Ramos (cell line): Measurements from ENCODE around the gene ADD2.
"Not testable (repeated sequence)": the region's sequence is repeated elsewhere in the genome, so short reads cannot be mapped to it uniquely, and the experiment has no call there.

ENCODE experiments used
- in situ Hi-C: fragments of 300-500 bp; cut with MboI; formaldehyde crosslinking; loops from one replicate; pipeline ENCODE4 v1.14.3; 2022; ENCODE audit warnings: low sequenced_read_pairs; ENCODE audit not compliant: unreplicated experiment

Gene ADD2

DNA sequence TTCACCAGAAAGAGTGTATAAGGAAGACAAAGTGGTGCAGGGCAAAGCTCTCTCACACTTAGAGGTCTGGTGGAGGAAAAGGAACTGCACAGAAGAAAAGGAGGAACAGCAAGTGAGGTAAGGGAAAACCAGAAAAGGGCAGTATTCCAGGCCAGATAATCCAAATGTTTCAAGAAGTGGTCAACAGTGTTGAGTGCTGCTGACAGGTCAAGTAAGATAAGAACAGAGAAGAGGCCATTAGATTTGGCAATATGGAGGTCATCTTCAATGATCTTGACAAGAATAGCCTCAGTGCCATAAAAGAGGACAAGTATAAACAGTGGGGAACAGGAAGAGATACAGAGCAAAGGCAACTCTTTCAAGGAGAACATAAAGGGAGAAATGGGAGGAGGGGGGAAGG is 15.0 kb downstream of the ADD2 start:
- in situ Hi-C loops: no loop called here

DNA sequence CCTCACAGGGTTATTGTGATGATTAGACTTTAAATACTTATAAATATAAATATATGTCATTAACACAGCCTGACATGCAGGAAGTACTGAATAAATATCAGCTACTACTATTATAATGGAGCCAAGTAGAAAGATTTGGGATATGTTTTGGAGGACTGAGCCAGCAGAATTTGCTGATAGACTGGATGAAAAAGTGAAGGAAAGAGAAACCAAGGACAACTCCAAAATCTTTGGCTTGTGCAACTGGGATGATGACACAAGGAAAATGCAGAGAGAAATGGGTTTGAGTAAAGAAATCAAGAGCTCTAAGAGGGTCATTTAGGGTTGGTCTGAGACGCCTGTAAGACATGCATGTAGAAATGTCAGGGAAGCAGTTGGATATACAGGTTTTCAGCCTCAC is 15.6 kb downstream of the ADD2 start:
- in situ Hi-C loops: no loop called here

DNA sequence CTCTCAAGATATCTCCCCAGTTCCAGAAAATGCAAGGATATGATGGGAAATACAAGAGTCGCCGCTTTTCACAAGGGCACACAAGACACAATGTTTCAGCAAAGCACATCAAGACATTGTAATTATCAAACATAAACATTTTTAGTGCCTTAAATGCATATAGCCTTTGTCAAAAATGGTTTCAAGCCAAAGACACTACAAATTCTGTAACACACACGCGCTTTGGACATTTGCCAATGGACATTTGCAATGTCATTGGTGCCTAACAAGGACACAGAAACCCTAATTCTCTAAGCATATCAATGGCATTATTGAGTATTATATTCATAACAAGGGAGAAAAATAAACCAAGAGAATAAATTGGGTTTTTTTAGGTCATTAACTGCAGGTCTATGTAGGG is 16.1 kb downstream of the ADD2 start:
- in situ Hi-C loops: no loop called here

DNA sequence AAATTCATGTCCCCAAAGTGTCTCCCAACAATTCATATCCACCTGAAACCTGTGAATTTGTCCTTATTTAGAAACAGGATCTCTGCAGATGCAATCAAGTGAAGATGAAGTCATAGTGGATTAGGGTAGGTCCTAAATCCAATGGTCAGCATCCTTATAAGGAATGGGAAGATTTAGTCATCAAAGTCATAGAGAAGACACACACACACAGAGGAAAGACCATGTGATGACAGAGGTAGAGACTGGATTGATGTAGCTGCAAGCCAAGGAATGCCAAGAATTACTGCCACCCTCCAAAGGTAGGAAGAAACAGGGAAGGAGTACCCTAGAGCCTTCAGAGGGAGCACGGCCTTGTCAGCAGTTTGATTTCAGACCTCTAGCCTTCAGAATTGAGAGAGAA is 17.7 kb downstream of the ADD2 start:
- in situ Hi-C loops: no loop called here

DNA sequence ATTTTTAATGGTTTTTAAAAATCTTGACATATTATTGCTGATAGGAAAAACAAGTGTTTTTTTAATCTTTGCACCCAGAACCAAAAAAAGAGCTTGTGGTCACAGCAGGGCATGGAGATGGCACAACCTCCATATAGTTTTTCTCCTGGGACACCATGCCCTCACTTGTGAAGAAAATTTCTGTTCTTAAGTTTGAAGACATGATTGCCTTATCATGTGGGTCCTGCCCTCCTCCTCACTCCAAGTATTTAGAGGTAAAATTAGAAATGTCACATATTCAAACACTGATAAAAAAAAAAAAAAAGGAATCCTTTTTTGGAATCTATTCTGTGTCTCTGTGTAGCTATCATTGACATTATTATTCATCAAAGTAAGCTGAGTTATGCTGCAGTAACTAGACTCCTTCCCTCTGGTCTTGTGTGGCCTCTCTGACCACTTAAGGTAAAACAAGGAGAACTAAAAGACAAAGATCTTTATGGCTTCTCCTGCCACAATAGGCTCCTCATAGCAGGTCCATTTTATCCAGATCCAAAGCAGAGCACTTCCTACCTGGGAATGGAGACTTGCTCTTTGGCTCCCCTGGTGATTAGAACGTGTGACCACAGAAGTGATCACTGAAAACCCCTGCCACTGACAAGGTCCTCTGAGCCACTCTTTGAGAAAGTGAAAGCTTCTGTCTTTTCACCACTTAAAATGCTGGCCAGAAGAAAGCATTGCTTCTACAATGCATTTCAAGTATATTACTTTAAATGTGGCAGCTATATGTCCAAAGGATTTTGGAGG is 19.8 kb downstream of the ADD2 start:
- in situ Hi-C loops: no loop called here

DNA sequence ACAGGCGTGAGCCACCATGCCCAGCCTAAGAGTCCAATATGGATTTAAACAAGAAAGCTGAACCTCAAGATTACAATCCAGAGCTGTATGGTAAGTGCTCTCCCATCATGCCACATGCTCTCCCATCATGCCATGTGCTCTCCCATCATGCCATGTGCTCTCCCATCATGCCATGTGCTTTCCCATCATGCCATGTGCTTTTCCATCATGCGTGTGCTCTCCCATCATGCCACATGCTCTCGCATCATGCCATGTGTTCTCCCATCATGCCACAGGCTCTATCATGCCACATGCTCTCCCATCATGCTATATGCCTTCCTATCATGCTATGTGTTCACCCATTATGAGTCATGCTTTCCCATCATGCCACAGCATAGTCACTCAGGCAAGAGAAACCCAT is 20.7 kb downstream of the ADD2 start:
- in situ Hi-C loops: no loop called here

DNA sequence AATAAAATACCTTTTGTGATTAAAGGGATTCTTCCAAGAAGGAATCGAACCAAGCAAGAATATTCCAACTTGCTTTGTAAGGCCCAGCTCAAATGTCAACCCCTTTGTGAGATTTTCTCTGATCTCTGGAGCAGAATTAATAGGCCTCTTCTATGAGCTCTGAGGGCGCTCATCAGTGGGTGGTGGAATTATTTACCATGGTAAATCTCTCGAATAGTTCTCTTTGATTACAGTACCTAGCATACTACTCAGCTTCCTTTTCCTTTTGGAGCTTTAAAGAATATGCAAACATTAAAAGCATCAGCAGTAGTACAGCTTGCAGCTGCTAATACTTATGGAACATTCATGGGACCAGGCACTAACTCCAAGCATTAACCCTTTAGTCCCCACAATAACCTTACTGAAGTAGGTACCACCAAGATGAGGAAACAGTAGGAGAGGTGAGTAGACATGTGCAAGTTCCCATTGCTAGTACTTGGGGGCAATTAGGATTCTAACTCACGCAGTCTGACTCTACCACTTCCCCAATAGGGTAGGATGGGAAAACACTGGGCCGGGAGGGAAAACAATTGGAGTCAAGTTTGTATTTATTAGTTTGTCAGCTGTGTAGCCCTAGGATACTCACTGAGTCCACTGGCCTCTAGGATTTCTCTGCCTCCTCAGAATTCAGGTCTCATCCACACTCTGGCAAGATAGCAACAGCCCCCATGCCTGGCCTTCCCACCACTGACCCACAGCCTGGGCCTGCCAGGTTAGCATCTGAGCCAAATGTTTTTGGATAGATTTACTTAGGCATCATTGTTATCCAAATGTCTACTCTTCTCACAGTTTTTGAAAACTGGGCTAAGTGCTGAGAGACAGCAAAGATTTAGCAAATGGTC is 21.7 kb downstream of the ADD2 start:
- in situ Hi-C loops: no loop called here

DNA sequence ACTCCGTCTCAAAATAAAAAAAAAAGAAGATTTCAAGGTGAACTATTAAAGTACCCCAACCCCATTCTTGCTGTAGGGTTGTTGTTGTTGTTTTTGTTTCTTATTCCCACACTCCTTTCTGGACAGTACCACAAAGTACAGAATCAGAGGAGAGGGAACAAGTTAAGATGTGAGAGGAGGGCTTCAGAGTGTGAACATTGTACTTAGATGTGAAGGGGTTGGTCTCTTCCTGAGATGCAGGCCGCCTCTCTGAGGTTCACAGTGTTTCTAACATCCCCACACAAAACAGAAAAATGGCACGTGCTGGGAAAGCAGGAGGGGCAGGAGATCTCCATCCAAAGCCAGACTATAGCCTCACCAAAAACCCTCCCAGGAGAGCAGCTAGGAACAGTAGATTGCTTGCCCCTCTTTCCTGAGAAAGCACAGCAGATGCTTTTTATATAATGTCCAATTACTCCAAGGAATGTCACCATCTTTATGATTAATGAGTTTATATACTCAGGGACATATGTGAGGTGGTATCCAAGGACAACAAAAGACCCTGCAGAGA is 22.6 kb downstream of the ADD2 start:
- in situ Hi-C loops: no loop called here

DNA sequence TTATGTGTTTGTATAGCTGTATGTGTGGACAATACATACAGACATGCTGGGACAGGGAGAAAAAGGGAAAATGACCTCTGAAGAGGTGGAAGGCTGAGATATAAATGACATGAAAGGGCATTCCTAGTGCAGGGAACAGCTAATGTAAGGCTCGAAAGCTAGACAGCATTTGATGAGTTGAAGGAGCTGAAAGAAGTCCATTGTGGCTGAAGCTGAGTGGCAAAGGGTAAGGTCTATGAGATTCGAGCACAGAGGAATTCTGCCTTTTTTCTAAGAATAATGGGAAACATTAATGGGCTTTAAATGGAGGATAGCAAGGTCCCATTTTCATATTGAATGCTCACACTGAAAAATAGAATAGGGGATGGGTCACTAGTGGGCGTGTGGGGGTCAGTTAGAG is 23.6 kb downstream of the ADD2 start:
- in situ Hi-C loops: no loop called here

DNA sequence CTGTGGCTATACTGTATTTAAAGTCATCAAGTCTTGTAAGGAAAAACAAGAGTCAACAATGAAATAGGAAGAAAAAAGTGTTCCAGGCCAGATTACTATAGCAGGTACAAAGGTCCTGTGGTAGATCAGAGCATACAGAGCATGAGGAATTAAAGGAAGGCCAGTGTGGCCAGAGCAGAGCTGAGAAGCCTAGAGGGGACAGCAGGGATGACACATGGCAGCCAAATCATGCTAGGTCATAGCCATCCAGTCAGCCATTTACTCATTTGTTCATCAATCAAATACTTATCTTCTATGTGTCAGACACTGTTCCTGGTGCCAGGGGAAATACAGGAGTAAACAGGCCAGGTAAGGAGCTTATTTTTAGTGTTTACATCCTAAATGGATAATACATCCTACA is 24.3 kb downstream of the ADD2 start:
- in situ Hi-C loops: no loop called here

DNA sequence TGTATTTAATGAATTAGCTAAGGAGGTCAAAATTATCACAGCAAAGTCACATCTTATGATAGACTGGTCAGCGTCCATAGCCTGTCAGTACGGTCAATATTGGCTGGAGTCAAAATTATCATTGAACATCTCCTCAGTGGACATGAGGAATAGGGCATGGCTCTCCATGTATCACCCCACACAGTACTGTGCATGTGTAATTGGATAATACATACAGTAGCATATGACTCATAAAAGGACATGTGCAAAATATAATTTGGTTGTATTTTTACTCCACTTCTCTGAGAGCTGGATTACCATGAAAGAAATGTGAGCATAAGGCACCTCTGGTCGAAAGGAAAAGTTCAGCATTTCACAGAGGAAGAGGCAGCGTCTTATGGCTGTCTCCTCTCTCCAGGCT is 24.9 kb downstream of the ADD2 start:
- in situ Hi-C loops: no loop called here

DNA sequence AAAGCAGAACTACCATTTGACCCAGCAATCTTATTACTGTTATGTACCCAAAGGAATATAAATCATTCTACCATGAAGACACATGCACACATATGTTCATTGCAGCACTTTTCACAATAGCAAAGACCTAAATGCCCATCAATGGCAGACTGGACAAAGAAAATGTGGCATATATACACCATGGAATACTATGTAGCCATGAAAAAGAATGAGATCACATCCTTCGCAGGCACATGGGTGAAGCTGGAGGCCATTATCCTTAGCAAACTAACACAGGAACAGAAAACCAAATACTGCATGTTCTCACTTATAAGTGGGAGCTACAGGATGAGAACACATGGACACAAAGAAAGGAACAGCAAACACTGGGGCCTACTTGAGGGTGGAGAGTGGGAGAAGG is 28.5 kb downstream of the ADD2 start:
- in situ Hi-C loops: not testable (repeated sequence)

DNA sequence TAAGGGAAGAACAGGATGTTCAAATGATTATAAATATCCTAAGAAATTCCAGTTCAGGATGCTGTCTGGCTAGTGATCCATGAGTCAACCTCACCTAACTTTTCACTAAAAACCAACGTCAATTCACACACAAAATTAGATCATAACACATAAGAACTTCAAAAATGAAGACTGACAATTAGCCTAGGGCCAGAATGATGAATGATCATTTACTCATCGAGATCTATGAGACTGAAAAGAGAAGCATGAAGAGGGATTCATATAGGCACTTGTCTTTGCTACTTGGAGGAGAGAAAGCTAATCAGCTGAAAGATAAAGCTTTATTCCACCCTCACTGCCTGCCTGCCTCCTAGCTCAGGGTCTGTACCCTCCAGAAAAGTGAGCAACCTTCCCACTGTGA is 29.8 kb downstream of the ADD2 start:
- in situ Hi-C loops: no loop called here

DNA sequence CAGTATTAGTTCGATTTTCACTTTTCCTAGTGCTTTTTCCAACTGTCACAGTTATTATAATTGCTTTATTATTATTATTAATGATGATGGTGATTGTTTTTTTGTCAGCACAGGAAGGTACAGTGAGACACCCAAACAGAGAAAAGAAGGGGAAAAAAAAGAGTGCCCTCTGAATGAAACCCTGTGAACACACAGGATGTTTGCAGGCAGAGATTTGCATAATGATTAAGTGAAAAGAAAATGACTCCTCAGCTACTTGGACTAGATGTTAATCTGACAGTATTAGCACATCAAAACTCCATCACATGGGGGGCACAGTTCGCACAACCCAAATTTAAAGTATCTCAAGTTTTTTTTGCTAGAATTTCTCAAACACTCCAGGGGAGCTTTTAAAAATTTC is 32.9 kb downstream of the ADD2 start:
- in situ Hi-C loops: no loop called here

DNA sequence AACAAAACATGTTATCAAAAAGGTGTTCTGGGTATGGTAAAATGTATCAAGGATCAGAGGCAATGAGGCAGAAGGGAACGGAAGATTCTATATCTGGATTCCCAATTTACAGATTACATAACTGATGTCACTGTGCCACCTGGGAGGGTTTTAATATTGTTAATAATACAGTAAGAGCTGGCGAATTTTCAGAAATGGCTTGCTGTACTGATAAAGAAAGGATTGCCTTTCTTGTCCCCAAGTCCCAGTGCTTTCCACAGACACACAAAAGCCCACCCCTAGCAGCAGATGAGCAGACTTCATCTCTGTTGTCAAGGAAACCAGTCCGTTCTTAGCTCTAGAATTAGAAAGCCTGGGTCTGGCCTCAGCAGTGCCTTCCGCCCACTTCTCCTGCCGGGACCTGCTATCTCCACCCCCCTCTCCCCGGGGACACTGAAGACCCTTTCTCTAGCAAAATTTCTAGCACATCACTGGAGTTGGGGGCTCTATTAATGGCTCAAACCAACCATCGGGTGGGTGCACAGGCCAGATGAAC is 34.3 kb downstream of the ADD2 start:
- in situ Hi-C loops: no loop called here

DNA sequence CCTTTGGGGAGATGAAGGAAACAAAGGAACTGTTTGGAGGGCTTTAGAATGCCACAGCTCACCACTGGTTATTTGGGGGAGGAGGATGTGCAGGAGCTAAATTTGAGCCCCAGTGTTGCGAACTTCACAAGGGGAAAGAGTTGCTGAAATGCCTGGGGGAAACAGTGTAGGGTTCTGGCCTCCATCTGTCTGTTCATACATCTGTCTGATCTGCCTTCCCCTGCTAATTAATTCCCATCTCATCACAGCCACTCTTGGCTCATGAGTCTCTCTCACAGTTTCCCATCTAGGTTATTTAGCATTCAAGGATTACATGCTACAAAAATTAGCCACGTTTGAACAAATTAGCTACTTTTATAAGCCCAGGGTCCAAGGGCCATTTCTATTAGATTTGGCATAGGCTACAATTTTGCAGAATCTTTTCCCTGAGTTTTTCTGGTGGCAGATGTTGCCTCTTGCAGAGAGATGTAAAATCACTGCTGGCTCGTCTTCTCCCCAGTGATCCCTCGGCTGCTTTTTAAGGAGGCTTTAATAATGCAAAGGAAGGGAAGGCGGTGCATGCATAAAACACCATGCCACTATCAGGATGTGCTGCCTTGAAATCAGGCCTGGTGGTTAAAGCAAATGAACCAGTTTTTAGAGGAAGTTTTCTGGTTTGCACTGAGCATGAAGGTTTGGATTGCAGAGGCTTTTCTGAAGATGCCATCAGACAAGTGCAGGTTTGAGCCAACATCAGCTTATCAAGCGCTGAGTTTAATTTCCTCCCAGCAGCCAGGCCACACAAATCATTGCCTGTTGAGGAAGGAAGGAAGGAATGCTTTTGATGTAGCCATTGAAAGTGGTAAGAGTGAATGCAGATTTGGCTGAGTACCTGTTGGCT is 35.0 kb downstream of the ADD2 start:
- in situ Hi-C loops: no loop called here

DNA sequence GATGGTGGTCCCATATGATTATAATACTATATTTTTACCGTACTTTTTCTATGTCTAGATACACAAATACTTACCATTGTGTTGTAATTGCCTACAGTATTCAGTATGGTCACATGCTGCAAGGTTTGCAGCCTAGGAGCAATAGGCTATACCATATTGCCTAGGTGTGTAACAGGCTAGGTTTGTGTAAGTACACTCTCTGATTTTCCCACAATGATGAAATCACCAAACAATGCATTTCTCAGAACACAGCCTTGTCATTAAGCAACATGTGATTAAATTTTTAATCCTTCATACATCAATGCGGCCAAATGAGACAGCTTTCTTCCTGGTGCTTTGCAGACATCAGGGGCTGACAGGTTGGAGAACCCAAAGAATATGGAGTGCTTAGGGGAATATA is 37.3 kb downstream of the ADD2 start:
- in situ Hi-C loops: no loop called here

DNA sequence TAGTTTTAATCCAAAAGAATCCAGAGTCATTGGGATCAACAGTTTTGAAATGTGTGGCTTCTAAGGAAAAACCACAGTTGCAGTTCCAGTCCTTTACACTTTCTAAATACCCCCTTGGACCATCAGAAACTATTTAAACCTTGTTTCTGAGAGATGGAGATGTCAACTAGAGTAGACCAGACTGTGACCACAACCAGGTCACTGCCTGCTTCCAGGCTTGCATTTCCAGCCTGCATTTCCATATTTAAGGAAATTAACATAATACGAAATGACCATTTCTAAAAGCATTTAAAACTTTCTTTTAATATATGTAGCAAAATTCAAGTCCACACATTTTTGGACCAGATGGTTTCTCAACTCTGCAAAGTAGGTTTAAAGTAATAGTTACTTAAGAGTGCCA is 38.4 kb downstream of the ADD2 start:
- in situ Hi-C loops: no loop called here

DNA sequence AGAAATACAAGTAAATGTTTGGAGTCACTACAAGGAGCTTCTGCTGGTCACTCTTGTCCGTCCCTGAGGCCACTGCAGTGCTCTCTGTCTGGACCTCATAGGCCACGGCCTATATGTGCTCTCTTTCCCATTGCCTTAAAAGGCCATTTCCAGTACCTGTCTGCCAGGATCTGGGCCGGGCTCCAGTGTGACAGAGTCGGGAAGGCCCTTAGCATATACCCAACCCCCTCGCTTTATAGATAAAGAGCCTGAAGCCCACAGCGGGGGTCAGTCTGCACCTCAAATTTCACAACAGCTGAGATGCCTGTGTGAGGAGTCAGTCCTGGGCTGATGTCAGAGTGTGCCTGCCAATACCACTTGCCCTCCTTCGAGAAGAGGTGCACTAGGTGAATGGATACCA is 39.9 kb downstream of the ADD2 start:
- in situ Hi-C loops: no loop called here
